DND-41 (cell line): ENCODE measurements around the gene SLC2A1.
A peak's percentile ranks its signal among the peaks of the same experiment; 100 is the strongest.

ENCODE experiments used
- ATAC-seq: fragments of 200-7000 bp; cut with Tn5 transposase; 3 replicates; pipeline ENCODE4 v1.9.1; 2021; ENCODE audit warnings: low read depth; ENCODE audit not compliant: insufficient read depth
- DNase-seq: peaks from one replicate; pipeline ENCODE4 v3.0.0-alpha.2; 2020
- H2AFZ ChIP-seq: 2 replicates; pipeline ENCODE4 v1.6.0; 2012; ENCODE audit warnings: low read depth, low read length
- H3K27ac ChIP-seq: 2 replicates; pipeline ENCODE4 v1.5.1; 2012; ENCODE audit warnings: low read length, inconsistent platforms
- H3K27me3 ChIP-seq: fragments of 200-600 bp; sonication (generic); 2 replicates; pipeline ENCODE4 v1.6.0; 2012; ENCODE audit warnings: low read length, mild to moderate bottlenecking, inconsistent platforms; ENCODE audit not compliant: insufficient read depth, poor library complexity
- H3K36me3 ChIP-seq: 2 replicates; pipeline ENCODE4 v1.5.1; 2012; ENCODE audit warnings: low read length, inconsistent platforms; ENCODE audit not compliant: insufficient read depth
- H3K4me1 ChIP-seq: 2 replicates; pipeline ENCODE4 v1.5.1; 2012; ENCODE audit warnings: mild to moderate bottlenecking, low read length; ENCODE audit not compliant: insufficient read depth
- H3K4me2 ChIP-seq: 2 replicates; pipeline ENCODE4 v1.6.0; 2012; ENCODE audit warnings: mild to moderate bottlenecking, moderate library complexity, low read length, inconsistent platforms; ENCODE audit not compliant: insufficient read depth
- H3K4me3 ChIP-seq, 2 experiments: fragments of 200-600 bp in 1 of 2; shearing (Covaris generic) in 1 of 2; 2 replicates each; pipeline ENCODE4 v1.5.1; 2012 to 2016; ENCODE audit warnings: inconsistent platforms in 2 of 2, low read length in 2 of 2, mild to moderate bottlenecking in 2 of 2, low read depth in 1 of 2, moderate library complexity in 1 of 2
- H3K79me2 ChIP-seq: 2 replicates; pipeline ENCODE4 v1.6.0; 2012; ENCODE audit warnings: low read length, inconsistent platforms; ENCODE audit not compliant: insufficient read depth
- H3K9ac ChIP-seq: 2 replicates; pipeline ENCODE4 v1.6.0; 2012; ENCODE audit warnings: low read depth, mild to moderate bottlenecking, inconsistent platforms, low read length, moderate library complexity
- H3K9me3 ChIP-seq: 2 replicates; pipeline ENCODE4 v1.5.1; 2012; ENCODE audit warnings: low read length, moderate library complexity, mild to moderate bottlenecking, inconsistent platforms; ENCODE audit not compliant: insufficient read depth, severe bottlenecking
- H4K20me1 ChIP-seq: 2 replicates; pipeline ENCODE4 v1.6.0; 2012; ENCODE audit warnings: low read length; ENCODE audit not compliant: insufficient read depth
- CTCF ChIP-seq: IDR thresholded peaks from 2 replicates; pipeline ENCODE4 v1.5.1; 2012; ENCODE audit warnings: borderline replicate concordance, low read length, moderate library complexity, mild to moderate bottlenecking; ENCODE audit not compliant: poor library complexity, severe bottlenecking; ENCODE audit errors: extremely low read depth
- EZH2 ChIP-seq: IDR thresholded peaks from 3 replicates; pipeline ENCODE4 v1.6.1; 2012; ENCODE audit warnings: borderline replicate concordance, low read depth, mild to moderate bottlenecking, moderate library complexity, low read length, inconsistent platforms; ENCODE audit not compliant: severe bottlenecking

The SLC2A1 gene

GRCh38 chr1:42933060-42933586 lies 25.5 kb downstream of the SLC2A1 start:
- ATAC-seq (no peak), DNase-seq (no peak)
- TF ChIP-seq EZH2 (no peak), CTCF (no peak)
- H3K79me2 ChIP-seq = peaks cover 80% of the 10 kb centered on the region
- no peaks in the 10 kb centered on the region for H3K9me3 ChIP-seq
- H3K4me2 ChIP-seq = no peak overlapping the region
- H3K9ac ChIP-seq = no peak overlapping the region
- no peak overlapping the region for H3K4me3 ChIP-seq
- no peak overlapping the region for H2AFZ ChIP-seq
- no peaks in the 10 kb centered on the region for H3K27me3 ChIP-seq
- peaks cover 96% of the 10 kb centered on the region for H4K20me1 ChIP-seq
- peaks cover 99% of the 10 kb centered on the region for H3K36me3 ChIP-seq
- peaks cover 47% of the 10 kb centered on the region for H3K4me1 ChIP-seq
- peak overlapping the region; percentile 57 for H3K27ac ChIP-seq

- Histone ChIP-seq H3K79me2 (peaks cover 74% of the 10 kb centered on the region), H3K27me3 (no peaks in the 10 kb centered on the region), H3K27ac (peak overlapping the region; percentile 57), H2AFZ (no peak overlapping the region), H3K36me3 (peaks cover 99% of the 10 kb centered on the region), H3K4me3 (no peak overlapping the region), H3K9ac (no peak overlapping the region), H4K20me1 (peaks cover 90% of the 10 kb centered on the region), H3K4me2 (peak overlapping the region; percentile 13), H3K4me1 (peaks cover 47% of the 10 kb centered on the region), H3K9me3 (no peaks in the 10 kb centered on the region)
- ATAC-seq = no peak; the same call in 2 of the 3 replicates
- TF ChIP-seq CTCF (no peak), EZH2 (no peak)
- no peak for DNase-seq
Measured at GRCh38 chr1:42932442-42932941, 26.2 kb downstream of the SLC2A1 start.

GRCh38 chr1:42931911-42932422 lies 26.7 kb downstream of the SLC2A1 start:
- H3K9ac ChIP-seq = no peak overlapping the region
- no peak overlapping the region for H2AFZ ChIP-seq
- peak; percentile 81 for ATAC-seq
- H3K27ac ChIP-seq = peak overlapping the region; percentile 57
- peaks cover 89% of the 10 kb centered on the region for H4K20me1 ChIP-seq
- peaks cover 99% of the 10 kb centered on the region for H3K36me3 ChIP-seq
- no peaks in the 10 kb centered on the region for H3K9me3 ChIP-seq
- no peaks in the 10 kb centered on the region for H3K27me3 ChIP-seq
- peak; percentile 88 for DNase-seq
- peak overlapping the region; percentile 13; the same call in 1 of the 2 replicates for H3K4me2 ChIP-seq
- peaks cover 68% of the 10 kb centered on the region for H3K79me2 ChIP-seq
- H3K4me1 ChIP-seq = peaks cover 50% of the 10 kb centered on the region
- no peak overlapping the region for H3K4me3 ChIP-seq
- TF ChIP-seq EZH2 = no peak
- TF ChIP-seq CTCF = no peak
